ENCODE measurements around the gene P2RY13. TPM values are rescaled to one million over a fixed set of nuclear protein-coding genes. Genes with fewer than 3 reads are reported as not detected.

P2RY13 gene
- total and polyA plus RNA-seq, 2 of the 4 experiments (the other 2 are of a cell fraction): not detected

DNA sequence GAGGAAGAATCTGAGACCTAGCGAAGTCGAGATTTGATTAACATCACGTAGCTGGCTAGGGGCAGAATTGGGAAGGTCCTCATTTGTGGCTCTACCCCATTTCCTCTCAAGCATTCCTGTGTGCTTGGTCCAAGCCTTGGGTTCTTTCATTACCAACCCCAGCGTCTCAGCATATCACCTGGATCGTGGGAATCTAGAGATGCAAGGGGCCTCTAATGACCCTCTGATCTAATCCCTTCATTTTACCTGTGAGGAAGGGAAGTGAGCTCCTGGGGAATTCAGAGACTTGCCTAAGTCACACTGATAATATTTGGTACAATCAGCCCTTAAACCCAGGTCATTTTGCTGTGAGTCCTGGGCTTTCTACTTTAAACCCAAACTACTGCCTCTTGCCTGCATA, 14.8 kb downstream of the P2RY13 start:
- in situ Hi-C loops (cut with MboI; ENCODE audit: low sequenced_read_pairs): no loop called here

More for the DNA sequence above, 14.8 kb downstream of the P2RY13 start:
- no peaks in the 10 kb centered on the region for H4K20me1 ChIP-seq (ENCODE audit: insufficient read depth, low read length)
- 0 out of 2 replicates have a peak overlapping the region, but pooled peaks have one; percentile 33 for H2BK120ac ChIP-seq (ENCODE audit: low read depth, low read length)
- H2AK9ac ChIP-seq (replicated peaks; ENCODE audit: low read depth, low read length, poor library complexity): no peak overlapping the region
- no peaks in the 10 kb centered on the region for H3K36me3 ChIP-seq (ENCODE audit: control insufficient read depth, insufficient read depth, low read length)
- H3K4me2 ChIP-seq (ENCODE audit: low read depth, low read length): no peak overlapping the region
- no peak overlapping the region for H4K91ac ChIP-seq (ENCODE audit: insufficient read depth, low read depth, low read length)
- POLR2A ChIA-PET (ENCODE audit: unreplicated experiment): no interaction called here
- no peak for DNase-seq
- no peak for TF ChIP-seq FOS (IDR thresholded peaks at IDR 0.05; ENCODE audit: low read depth, low read length)
- TF ChIP-seq POLR2A (IDR thresholded peaks at IDR 0.05; ENCODE audit: low read depth, low read length): no peak
- TF ChIP-seq, protein P1, sequence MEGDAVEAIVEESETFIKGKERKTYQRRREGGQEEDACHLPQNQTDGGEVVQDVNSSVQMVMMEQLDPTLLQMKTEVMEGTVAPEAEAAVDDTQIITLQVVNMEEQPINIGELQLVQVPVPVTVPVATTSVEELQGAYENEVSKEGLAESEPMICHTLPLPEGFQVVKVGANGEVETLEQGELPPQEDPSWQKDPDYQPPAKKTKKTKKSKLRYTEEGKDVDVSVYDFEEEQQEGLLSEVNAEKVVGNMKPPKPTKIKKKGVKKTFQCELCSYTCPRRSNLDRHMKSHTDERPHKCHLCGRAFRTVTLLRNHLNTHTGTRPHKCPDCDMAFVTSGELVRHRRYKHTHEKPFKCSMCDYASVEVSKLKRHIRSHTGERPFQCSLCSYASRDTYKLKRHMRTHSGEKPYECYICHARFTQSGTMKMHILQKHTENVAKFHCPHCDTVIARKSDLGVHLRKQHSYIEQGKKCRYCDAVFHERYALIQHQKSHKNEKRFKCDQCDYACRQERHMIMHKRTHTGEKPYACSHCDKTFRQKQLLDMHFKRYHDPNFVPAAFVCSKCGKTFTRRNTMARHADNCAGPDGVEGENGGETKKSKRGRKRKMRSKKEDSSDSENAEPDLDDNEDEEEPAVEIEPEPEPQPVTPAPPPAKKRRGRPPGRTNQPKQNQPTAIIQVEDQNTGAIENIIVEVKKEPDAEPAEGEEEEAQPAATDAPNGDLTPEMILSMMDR (conservative IDR thresholded peaks at IDR 0.05; ENCODE audit: low read depth, low read length): no peak
- TF ChIP-seq MXI1 (IDR thresholded peaks at IDR 0.05; ENCODE audit: borderline replicate concordance, low read depth, low read length): no peak
- no peak for TF ChIP-seq MAFK (IDR thresholded peaks at IDR 0.05; ENCODE audit: low read depth, low read length)
- H3K27me3 ChIP-seq (ENCODE audit: control insufficient read depth, insufficient read depth, low read length): no peaks in the 10 kb centered on the region
- H3K18ac ChIP-seq (ENCODE audit: low read depth, low read length): no peak overlapping the region
- H3K4me3 ChIP-seq (ENCODE audit: insufficient read depth, low read depth, low read length): no peak overlapping the region
- no peak overlapping the region for H2BK5ac ChIP-seq (ENCODE audit: low read depth, low read length, poor library complexity, severe bottlenecking)
- peaks cover 6% of the 10 kb centered on the region; the same call in 1 of the 2 replicates for H3K9me1 ChIP-seq (ENCODE audit: insufficient read depth, low read length)
- no peak overlapping the region for H2AFZ ChIP-seq (replicated peaks; ENCODE audit: low read length, poor library complexity)
- intact Hi-C loops (cut with micrococcal nuclease): no loop called here
- no peak overlapping the region for H3K4ac ChIP-seq (ENCODE audit: low read depth, low read length)
- peaks cover 5% of the 10 kb centered on the region for H3K9me3 ChIP-seq (ENCODE audit: control insufficient read depth, insufficient read depth, low read length)
- H3K4me1 ChIP-seq (ENCODE audit: control insufficient read depth, insufficient read depth, low read length): peaks cover 6% of the 10 kb centered on the region
- H2BK15ac ChIP-seq (ENCODE audit: low read depth, low read length): no peak overlapping the region; the same call in 2 of the 3 replicates
- H3K56ac ChIP-seq (ENCODE audit: extremely low read depth, insufficient read depth, low read length): no peak overlapping the region
- no peak overlapping the region for H3K23ac ChIP-seq (ENCODE audit: low read depth, low read length)
- no peak overlapping the region for H3K27ac ChIP-seq (ENCODE audit: insufficient read depth, low read length)
- no peak overlapping the region for H4K5ac ChIP-seq (ENCODE audit: low read depth, low read length)
- no peaks in the 10 kb centered on the region for H3K79me1 ChIP-seq (ENCODE audit: low read depth in 1 of 2, low read length in 2 of 2)
- no peak overlapping the region for H3K9ac ChIP-seq (ENCODE audit: low read depth, low read length)
- no peak for ATAC-seq (ENCODE audit: low read depth)
- peak overlapping the region; percentile 56; the same call in 1 of the 2 replicates for H2BK20ac ChIP-seq (ENCODE audit: low read depth, low read length)
- CTCF ChIA-PET: no interaction called here
- no peak overlapping the region for H2AK5ac ChIP-seq (ENCODE audit: low read depth, low read length)
- WGBS, 2 experiments (ENCODE audit: extremely low coverage in 2 of 2, insufficient read length in 1 of 2): no CpG with 5 or more reads among the region's 5 CpGs
- no TSS peak for BruUV-seq (replicated peaks)
- dilution Hi-C loops (cut with HindIII; ENCODE audit: low sequenced_read_pairs, unreplicated experiment): no loop called here
- H4K8ac ChIP-seq (ENCODE audit: low read depth in 2 of 2, low read length in 2 of 2): no peak overlapping the region
- peak overlapping the region; percentile 39; the same call in 1 of the 2 replicates for H3K14ac ChIP-seq (replicated peaks; ENCODE audit: low read depth, low read length)

Data from IMR-90 (cell line).